Measurements from ENCODE around the gene DSE.

GRCh38 chr6:116387374-116387773, 16.6 kb downstream of the DSE start:
- TF ChIP-seq POLR2A (IDR thresholded peaks at IDR 0.05), result no peak
- TF ChIP-seq, protein P1, sequence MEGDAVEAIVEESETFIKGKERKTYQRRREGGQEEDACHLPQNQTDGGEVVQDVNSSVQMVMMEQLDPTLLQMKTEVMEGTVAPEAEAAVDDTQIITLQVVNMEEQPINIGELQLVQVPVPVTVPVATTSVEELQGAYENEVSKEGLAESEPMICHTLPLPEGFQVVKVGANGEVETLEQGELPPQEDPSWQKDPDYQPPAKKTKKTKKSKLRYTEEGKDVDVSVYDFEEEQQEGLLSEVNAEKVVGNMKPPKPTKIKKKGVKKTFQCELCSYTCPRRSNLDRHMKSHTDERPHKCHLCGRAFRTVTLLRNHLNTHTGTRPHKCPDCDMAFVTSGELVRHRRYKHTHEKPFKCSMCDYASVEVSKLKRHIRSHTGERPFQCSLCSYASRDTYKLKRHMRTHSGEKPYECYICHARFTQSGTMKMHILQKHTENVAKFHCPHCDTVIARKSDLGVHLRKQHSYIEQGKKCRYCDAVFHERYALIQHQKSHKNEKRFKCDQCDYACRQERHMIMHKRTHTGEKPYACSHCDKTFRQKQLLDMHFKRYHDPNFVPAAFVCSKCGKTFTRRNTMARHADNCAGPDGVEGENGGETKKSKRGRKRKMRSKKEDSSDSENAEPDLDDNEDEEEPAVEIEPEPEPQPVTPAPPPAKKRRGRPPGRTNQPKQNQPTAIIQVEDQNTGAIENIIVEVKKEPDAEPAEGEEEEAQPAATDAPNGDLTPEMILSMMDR (IDR thresholded peaks at IDR 0.05), result no peak
